ENCODE measurements around the gene FUT2.

Gene FUT2

GRCh38 chr19:48698046-48698445 is 2.3 kb downstream of the FUT2 start:
- DNase-seq (ENCODE audit: extremely low read depth, insufficient read length), result no peak
- H3K36me3 ChIP-seq (ENCODE audit: control insufficient read depth, insufficient read depth, low read length), result no peaks in the 10 kb centered on the region
- H3K27me3 ChIP-seq (replicated peaks; ENCODE audit: control insufficient read depth, insufficient read depth, low read length), result no peaks in the 10 kb centered on the region
- TF ChIP-seq CTCF (IDR thresholded peaks at IDR 0.05; ENCODE audit: insufficient read depth, low read length, poor library complexity, severe bottlenecking), result no peak
- H3K4me3 ChIP-seq (replicated peaks; ENCODE audit: low read depth, low read length), result no peak overlapping the region

GRCh38 chr19:48702701-48703100 is 6.9 kb downstream of the FUT2 start:
- no peak overlapping the region for H3K4me3 ChIP-seq (replicated peaks; ENCODE audit: low read depth, low read length)
- no peaks in the 10 kb centered on the region for H3K27me3 ChIP-seq (replicated peaks; ENCODE audit: control insufficient read depth, insufficient read depth, low read length)
- no peak for DNase-seq (ENCODE audit: extremely low read depth, insufficient read length)
- no peaks in the 10 kb centered on the region for H3K36me3 ChIP-seq (ENCODE audit: control insufficient read depth, insufficient read depth, low read length)
- no peak for TF ChIP-seq CTCF (IDR thresholded peaks at IDR 0.05; ENCODE audit: insufficient read depth, low read length, poor library complexity, severe bottlenecking)

- Histone ChIP-seq H3K27me3 (replicated peaks; ENCODE audit: control insufficient read depth, insufficient read depth, low read length) (no peaks in the 10 kb centered on the region), H3K36me3 (ENCODE audit: control insufficient read depth, insufficient read depth, low read length) (no peaks in the 10 kb centered on the region), H3K4me3 (replicated peaks; ENCODE audit: low read depth, low read length) (no peak overlapping the region)
- DNase-seq (ENCODE audit: extremely low read depth, insufficient read length), result no peak
- TF ChIP-seq CTCF (IDR thresholded peaks at IDR 0.05; ENCODE audit: insufficient read depth, low read length, poor library complexity, severe bottlenecking), result no peak
Measured at GRCh38 chr19:48703316-48703715, 7.5 kb downstream of the FUT2 start.

- no peak for DNase-seq (ENCODE audit: extremely low read depth, insufficient read length)
- no peak overlapping the region for H3K4me3 ChIP-seq (replicated peaks; ENCODE audit: low read depth, low read length)
- H3K27me3 ChIP-seq (replicated peaks; ENCODE audit: control insufficient read depth, insufficient read depth, low read length), result no peaks in the 10 kb centered on the region
- TF ChIP-seq CTCF (IDR thresholded peaks at IDR 0.05; ENCODE audit: insufficient read depth, low read length, poor library complexity, severe bottlenecking), result no peak
- H3K36me3 ChIP-seq (ENCODE audit: control insufficient read depth, insufficient read depth, low read length), result no peaks in the 10 kb centered on the region
Measured at GRCh38 chr19:48705431-48705830, 9.7 kb downstream of the FUT2 start.

- no peak overlapping the region for H3K4me3 ChIP-seq (replicated peaks; ENCODE audit: low read depth, low read length)
- H3K27me3 ChIP-seq (replicated peaks; ENCODE audit: control insufficient read depth, insufficient read depth, low read length), result no peaks in the 10 kb centered on the region
- H3K36me3 ChIP-seq (ENCODE audit: control insufficient read depth, insufficient read depth, low read length), result no peaks in the 10 kb centered on the region
- no peak for DNase-seq (ENCODE audit: extremely low read depth, insufficient read length)
- no peak for TF ChIP-seq CTCF (IDR thresholded peaks at IDR 0.05; ENCODE audit: insufficient read depth, low read length, poor library complexity, severe bottlenecking)
Measured at GRCh38 chr19:48708471-48708870, 12.7 kb downstream of the FUT2 start.

GRCh38 chr19:48711106-48711662 is 15.4 kb downstream of the FUT2 start:
- no peak for DNase-seq (ENCODE audit: extremely low read depth, insufficient read length)
- H3K27me3 ChIP-seq (replicated peaks; ENCODE audit: control insufficient read depth, insufficient read depth, low read length), result no peaks in the 10 kb centered on the region
- TF ChIP-seq CTCF (IDR thresholded peaks at IDR 0.05; ENCODE audit: insufficient read depth, low read length, poor library complexity, severe bottlenecking), result no peak
- no peaks in the 10 kb centered on the region for H3K36me3 ChIP-seq (ENCODE audit: control insufficient read depth, insufficient read depth, low read length)
- no peak overlapping the region for H3K4me3 ChIP-seq (replicated peaks; ENCODE audit: low read depth, low read length)
